ENCODE data around the gene CARF. TPM values are rescaled to one million over a fixed set of nuclear protein-coding genes. Genes with fewer than 3 reads are reported as not detected.

CARF gene, protein sequence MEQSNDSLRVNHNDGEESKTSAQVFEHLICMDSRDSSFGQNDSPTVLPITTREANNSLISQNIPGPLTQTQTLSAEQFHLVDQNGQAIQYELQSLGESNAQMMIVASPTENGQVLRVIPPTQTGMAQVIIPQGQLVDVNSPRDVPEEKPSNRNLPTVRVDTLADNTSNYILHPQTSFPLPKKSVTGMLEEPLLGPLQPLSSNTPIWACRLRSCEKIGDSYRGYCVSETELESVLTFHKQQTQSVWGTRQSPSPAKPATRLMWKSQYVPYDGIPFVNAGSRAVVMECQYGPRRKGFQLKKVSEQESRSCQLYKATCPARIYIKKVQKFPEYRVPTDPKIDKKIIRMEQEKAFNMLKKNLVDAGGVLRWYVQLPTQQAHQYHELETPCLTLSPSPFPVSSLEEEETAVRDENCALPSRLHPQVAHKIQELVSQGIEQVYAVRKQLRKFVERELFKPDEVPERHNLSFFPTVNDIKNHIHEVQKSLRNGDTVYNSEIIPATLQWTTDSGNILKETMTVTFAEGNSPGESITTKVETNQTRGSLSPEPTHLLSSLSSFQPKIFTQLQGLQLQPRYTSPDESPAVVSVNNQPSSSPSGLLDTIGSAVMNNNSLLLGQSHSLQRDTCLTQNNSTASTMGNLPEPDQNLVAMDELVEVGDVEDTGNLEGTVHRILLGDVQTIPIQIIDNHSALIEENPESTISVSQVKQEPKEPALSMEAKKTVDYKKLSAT
- 1.2 to 1.9 TPM (median 1.4 TPM) in 5 replicates for total RNA-seq (2022; extraction: Qiagen RNA extraction; ENCODE audit: low read depth)

DNA sequence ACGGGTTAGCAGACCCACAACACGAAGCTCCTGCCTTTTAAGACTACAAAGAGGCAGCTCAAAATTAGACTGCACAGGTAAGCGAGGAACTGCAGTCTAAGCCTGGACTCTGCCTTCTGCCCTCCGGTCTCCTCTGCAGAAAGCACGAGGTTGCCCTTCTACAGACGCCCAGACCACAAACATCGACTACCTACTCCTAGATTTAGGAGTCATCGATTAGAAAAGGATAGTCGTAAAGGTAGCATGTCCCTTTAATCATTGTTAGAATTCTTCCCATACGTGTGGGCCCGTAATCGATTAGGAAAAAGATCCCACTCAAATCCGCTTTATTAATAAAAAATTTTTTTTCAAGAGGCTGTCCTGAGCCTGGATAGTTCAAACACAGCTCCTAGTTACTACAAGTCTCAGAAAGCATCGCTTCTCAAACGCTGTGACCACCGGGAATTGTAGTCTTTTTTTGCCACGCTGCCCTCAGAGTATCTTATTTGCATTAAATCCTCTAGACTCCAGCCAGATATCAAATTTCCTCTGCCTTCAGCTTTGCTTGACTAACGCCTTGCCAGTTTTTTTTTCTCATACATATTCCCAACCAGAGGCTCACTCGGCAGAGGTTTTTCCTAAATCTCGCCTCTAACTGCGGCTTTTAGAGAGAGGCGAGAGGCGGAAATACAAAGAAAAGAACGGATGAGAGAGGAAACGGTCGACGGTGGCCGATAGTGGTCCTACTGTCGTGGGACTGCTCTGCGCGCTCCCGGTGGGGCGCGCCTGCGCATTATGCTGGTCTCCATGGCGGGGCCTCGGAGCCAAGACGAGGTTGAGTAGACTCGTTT is at the start of gene CARF, which contains the start of gene WDR12:
Gene CARF (plus strand): TSS at position 764 of the 830 bp plus-strand sequence. CDS start 29,628 bp downstream, outside the sequence.
Gene WDR12 (minus strand): TSS at position 162 of the 830 bp plus-strand sequence. CDS start 197 bp downstream, outside the sequence.

DNA sequence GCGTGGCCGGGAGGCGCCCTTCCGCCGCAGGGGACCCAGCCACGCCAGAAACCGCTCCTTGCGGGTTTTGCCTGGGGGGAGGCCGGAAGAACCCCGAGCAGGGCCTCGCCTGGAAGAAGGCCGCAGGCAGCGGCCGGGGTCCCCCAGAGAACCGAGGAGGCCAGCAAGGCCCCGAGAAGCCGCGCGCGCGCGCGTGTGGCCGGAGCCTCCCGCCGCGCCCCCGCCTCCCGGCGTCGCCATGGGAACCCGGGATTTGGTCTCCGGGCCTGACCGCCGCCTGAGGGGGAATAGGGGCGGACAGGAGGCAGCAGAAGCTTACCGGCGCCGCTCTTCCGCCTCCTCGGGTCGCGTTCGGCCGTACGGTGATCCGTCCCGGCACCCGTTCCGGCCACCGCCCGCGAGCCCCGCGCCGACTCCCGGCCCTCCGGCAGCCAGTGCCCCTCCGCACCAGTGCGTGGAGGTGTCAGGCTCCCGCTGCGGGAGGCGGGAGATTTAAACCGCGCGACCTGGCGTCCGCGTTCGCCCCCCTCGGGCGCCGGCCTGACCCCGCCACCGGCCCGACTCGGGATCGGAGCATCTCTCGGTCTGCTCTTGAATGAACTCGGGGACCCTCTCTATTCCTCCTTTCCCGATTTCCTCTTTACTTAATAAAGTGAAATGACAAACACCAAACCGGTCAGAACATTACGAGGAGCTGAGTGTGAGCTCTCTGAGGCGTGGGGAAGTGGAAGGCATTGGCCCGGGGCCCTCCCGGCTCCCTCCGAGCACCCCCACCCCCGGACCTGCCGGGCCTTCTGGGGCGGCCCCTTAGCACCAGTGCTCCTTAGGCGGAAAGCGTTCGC is 40.6 kb upstream of the CARF start, which contains the start of gene ICA1L:
Gene ICA1L (minus strand): TSS at position 467 of the 842 bp plus-strand sequence. CDS start 42,757 bp downstream, outside the sequence.

DNA sequence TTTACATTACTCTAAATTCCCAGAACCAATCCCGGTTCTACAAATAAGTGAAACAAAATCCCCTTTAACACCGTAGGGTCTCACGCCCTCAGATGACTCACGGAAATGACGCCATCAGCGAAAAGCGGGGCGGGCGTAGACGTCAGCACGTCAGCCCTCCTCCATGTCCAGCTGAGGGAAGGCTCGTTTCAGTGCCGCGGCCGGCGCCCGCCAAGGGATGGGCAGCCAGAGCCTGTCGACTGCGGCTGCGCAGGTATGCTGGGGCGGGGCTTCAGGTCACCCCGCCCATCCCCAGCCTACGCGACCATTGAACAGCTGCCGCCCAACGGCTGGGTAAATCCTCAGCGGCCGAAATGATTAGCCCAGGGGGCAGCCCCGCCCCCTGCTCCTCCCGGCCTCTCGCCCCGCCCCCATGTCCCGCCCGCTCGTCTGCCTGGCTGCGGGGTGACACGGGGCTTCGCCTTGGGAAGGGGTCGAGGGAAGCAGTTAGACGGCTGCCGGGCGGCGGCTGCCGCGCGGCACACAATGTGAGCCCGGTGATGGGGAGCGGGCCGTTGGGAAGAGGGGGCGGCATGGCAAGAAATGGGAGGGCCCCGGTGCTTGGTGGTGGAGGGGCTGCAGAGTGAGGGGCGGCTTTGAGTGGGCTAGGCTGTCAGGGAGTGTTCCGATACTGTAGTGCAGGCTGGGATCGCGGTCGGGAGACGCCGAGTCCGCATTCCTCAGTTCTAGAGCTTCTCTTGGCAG is 102.6 kb downstream of the CARF start, which contains the start of gene NBEAL1:
Gene NBEAL1 (plus strand): TSS at position 420 of the 744 bp plus-strand sequence. CDS start 1,510 bp downstream, outside the sequence.

Other genes with a start within 250 kb of the CARF start
- gene ICA1L, start 40.5 kb upstream of the CARF start, total RNA-seq (2022; extraction: Qiagen RNA extraction; ENCODE audit: low read depth): 1.2 to 2.5 TPM (median 1.6 TPM) in 5 replicates
- 59.4 to 86.1 TPM (median 70.7 TPM) in 5 replicates for gene WDR12, start 602 bp upstream of the CARF start, total RNA-seq (2022; extraction: Qiagen RNA extraction; ENCODE audit: low read depth)
- 3.0 to 5.2 TPM (median 4.4 TPM) in 5 replicates for gene NBEAL1, start 102.6 kb downstream of the CARF start, total RNA-seq (2022; extraction: Qiagen RNA extraction; ENCODE audit: low read depth)